CD4-positive, alpha-beta T cell treated with Interleukin-4 for 1 hour (primary cell): ENCODE measurements around the gene B3GNT5.

ENCODE experiments used
- DNase-seq, 2 donors: peaks; one replicate each; pipeline ENCODE4 v3.0.0-alpha.2; 2020 to 2022

Gene B3GNT5

DNA sequence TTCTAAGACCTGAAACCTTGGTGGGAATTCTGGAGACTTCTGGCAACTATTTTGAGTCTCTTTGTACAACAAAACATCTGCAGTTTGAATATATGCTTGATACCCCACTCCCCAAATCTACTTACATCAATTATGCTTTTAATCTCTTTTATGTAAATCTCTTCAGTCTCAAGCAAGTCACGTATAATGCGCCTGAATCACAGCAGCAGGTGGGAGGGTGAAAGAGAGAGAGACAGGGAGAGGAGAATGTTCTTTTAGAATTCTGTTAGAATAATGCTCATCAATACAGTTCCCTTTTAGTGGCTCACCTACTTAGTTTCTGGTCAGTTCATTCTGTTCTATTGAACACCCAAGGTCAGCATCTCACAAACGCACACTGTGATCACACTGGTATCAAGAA lies 22.2 kb upstream of the B3GNT5 start:
- no peak for DNase-seq

DNA sequence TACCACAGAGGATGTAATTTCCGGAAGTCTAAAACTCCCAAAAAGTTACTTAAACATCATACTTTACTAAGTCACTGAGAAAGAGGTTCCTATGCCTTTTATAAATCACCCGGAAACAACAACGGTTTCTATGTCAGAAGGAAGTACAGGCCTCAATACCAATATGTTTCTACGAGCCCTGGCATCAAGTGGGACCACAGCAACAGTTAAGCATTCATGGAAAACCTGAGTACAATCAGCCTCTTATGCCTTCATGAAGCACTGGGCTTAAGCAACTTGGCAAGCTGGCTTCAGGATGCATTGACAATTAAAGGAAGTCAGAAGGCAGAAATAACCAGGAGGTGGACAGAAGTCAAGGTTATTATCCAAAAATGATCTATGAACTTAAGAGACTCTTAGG lies 19.1 kb upstream of the B3GNT5 start:
- DNase-seq, result no peak

DNA sequence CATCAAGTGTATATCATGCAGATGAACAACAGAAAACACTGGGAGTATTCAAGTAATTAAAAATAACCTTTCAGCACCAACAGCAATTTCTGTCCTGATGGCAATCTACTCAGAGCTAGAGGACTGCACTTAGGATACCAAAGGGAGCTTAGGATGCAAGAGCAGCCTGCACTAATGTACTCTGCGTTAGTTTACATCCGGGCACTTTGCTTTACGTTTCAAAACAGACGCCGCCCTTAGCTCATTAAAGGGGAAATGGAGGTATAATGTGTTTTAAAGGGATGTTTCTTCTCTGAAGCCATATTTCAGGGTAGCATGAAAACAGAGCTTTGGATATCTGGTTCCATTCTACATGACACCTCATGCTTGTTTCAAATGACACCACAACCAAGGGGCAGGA lies 14.0 kb upstream of the B3GNT5 start:
- no peak for DNase-seq

DNA sequence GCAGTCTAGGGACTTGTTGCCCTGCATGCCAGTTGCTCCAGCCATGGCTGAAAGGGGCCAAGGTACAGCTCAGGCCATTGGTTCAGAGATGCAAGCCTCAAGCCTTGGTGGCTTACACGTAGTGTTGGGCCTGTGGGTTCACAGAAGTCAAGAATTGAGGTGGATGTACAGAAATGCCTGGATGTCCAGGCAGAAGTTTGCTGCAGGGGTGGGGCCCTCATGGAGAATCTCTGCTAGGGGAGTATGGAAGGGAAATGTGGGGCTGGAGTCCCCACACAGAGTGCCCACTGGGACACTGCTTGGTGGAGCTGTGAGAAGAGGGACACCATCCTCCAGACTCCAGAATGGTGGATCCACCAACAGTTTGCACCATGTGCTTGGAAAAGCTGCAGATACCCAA lies 10.6 kb upstream of the B3GNT5 start:
- no peak for DNase-seq

DNA sequence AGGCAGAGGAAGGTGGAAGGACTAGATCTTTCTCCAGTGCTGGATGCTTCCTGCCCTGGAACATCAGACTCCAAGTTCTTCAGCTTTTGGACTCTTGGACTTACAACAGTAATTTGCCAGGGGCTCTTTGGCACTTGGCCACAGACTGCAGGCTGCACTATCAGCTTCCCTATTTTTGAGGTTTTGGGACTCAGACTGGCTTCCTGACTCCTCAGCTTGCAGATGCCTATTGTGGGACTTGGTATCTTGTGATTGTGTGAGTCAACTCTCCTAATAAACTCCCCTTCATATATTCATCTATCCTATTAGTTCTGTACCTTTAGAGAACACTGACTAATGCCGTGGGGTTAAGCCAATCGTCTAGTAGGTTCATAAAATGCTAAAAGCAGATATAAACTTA lies 8.8 kb upstream of the B3GNT5 start:
- peak in 1 of 2 donors; percentile 69 for DNase-seq

DNA sequence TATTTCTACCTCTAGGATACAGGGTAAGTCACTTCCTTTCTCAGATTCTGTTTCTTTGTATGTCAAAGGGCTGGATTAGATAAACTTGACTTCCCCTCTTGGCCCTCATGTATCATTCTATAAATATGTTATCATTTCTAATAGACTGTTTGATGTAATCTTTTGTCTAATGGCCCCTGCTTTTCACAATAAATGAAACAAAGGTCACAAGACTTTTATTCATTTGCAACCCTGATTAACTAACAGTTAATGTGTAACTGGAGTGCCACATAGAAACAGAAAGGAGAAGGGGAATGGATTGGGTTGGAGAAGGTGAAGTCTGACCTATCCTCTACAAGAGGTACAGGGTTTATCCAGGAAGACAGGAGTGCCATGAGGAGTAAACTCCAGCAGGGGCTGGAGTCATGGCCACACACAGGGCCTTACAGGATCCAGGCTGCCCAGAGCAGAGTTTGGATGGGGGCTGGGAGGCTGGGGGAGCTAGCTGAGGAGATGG lies 8.0 kb upstream of the B3GNT5 start:
- no peak for DNase-seq

DNA sequence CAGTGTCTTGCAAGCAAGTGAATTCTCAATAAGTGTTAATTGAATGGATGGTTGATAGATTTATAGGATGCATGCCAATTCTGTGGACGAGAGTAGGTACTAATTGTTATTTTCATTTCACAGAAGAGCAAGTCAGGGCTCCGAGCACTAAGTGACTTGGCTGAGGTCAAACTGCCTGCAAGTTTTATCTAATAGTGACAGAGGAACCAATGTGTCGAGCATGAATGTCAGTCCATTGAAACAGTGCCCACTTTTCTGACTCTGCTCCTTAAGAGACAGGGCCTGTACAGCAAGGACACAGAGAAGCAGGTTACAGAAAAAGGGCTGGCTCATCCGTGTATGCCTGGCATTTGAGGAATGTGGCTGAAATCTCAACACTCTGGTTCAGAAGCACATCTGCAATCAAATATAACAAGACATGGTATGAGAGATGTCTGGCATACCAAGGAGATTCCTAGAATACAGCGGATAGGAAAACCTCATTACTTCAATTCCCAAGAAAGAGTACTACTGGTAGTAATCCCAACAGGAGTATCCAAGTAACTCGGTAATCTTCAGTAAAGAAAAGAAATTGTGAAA lies 6.0 kb upstream of the B3GNT5 start:
- no peak for DNase-seq

DNA sequence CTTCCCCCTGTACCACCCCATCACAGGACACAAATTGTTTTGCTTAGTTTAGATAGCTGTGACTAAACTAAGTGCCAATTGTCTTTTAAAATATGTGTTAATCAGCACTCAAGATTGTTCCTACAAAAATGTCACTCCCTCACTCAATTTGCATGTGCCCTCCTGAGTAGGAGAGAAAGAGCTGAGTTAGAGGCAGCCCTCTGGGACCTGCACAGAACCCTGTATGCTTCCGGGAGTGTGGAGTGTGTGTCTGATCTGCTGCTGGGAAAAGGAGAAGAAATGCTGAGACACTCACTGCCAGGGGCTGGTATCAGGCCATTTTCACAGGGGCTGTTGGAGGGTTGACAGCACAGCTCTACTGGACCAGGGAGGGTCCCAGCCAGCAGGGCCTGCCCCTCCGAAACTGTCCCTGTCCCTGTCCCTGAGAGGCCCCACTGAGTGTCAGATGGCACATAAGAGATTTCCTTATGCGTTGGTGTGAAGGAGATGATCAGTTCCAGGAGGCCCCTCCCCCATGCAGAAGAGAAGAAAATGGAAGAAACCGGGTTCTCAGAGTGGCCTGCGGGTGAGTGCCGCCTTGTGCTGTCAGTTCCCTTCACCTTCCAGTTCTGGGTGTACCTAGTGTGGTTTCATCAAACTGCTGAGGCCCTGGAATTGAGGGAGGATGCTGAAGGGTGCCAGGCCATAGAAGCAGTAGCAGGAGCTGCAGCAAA lies 3.9 kb upstream of the B3GNT5 start:
- DNase-seq, result no peak

DNA sequence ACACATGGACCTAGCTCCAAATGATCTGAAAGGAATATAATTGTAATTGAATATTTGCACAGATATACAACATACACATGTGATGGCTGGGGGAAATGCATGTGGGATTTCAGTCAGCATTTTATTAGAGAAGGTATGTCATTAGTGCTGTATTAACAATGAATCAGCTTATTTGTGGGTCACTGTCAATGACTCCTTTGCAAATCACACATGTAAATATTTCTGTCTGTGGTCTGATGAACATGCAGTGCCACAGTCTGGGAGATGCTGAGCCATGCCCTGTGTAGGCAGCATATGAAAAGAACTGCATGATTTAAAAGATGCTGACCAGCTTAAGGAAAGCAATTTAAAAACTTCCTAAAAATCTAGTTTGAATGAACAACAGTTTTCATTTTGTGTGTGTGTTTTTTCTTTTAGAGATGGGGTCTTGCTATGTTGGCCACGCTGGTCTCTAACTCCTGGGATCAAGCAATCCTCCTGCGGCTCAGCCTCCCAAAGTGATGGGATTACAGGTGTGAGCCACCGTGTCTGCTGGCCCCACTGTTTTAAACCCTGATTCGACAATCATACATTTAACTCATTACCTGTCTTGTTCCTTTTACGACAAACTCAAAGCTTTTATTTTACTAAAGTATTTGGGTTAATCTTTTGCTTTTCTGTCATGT lies 803 bp upstream of the B3GNT5 start:
- no peak for DNase-seq

DNA sequence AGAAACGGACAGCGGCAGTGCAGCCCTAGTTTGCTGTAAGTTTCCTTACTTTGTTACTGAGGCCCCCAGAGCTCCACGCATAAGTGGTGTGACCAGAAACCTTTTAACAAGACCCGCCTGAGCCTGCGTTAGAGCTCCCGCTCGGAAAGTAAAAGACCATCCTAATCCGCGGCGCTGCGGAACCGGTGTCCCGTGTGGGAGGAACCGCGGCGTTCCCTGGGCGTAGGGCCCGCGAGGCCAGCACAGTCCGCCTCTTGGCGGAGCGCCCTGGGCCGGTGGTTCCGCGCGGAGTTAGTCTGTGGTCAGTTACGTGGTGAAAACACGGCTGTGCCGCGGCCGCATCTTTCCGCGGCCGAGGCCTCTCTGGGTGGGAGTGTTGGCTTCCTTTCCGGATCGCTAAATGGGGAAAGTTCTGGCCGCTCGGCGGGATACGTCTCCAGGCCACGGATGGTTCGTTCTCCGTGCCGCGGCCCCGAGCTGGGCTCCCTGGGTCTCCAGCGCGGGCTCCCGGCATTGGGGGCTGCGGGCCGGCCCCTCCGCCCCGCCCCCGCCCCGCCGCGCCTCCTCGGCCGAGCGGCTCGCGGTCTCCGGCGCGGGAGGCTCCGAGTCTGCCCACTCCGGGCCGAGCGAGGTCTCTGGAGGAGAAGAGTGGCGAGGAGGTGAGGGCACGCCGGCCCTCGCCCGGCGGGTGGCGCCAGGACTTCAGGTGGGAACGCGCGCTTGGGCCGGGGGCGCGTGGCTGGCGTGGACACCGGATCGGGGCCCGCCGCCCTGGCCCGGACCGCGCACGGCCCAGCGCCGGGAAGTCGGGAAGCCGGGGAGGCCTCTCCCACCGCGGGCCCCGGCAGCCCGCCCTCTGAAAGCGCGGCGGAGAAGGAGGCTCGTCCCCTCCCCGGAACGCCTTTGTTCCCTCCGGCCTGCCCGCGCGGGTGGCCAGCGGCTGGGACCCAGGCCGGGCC lies 754 bp downstream of the B3GNT5 start:
- DNase-seq, result peak; percentile 22 to 43

DNA sequence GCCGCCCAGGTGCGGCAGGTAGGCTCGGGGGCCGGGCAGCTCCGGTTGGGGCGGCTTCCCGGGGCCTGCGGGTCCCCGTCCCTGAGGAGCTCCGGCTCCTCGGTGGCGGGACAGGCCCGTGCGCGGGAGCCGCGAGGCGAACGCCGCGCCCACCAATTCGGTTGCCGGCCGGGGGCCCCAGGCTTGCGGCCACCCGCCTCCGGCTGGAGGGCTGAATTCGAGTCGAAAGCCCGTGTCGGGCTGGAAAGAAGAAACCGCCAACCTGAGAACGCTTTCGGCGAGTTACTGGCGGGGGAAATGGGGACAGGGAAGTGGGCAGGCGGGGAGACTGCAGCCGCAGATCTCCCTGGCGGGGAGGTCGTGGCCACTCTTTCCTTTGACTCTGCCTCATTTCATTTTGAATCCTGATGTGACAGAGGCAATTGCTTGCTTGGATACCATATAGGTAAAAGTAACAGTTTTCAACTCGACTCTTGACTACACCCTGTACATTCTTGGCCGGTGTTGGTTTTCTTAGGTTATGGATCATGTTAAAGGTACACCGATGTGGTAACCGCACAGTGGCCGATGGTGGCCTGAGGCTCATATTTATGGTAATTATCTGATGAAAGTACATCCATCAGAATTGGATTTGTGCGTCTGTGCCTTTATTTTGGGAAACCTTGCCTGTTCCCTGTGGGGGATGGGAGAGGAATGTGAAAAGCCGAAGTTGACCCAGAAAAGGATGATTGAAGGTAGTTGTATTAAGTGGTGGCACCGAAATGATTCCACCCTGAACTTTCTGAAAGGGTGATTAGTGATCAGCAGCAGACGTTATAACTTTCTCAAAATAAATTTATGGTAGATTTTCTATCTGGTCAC lies 1.7 kb downstream of the B3GNT5 start:
- no peak for DNase-seq

DNA sequence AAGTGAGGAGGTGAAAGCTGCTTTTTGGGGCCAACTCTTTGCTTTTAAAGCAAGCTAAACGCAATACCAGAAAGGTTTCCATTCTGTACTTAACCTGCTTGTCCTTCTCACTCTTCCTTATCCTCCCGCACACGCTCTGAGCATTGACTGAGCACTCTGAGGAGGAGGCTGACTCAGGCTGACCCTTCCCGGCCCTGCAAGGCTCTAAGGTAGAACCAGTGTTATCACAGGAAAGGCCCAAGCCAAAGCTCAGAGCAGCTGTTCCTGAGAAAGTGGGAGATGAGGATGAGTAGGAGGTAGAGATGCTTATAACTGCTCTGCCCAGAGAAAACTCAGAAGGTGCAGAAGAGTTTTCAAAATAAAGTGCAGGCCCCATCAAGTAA lies 2.3 kb downstream of the B3GNT5 start:
- no peak for DNase-seq

DNA sequence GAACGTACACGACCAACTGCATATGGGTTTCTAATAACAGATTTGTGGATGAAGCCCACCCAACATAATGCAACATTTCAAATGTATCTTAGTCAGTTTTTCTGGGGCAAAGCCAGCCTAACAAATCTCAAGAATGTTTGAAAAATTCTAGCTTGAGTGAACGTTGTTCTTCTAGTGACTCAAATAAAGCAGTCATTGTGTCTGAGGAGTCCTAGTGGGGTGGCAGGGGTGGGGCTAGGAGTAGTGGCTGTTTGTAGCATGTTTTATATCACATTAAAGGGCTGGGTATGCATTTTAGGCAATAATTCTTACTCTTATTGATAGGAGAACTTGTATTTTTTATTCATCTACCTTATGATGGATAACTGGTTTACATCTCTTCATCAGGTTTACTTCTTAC lies 6.0 kb downstream of the B3GNT5 start:
- no peak for DNase-seq

DNA sequence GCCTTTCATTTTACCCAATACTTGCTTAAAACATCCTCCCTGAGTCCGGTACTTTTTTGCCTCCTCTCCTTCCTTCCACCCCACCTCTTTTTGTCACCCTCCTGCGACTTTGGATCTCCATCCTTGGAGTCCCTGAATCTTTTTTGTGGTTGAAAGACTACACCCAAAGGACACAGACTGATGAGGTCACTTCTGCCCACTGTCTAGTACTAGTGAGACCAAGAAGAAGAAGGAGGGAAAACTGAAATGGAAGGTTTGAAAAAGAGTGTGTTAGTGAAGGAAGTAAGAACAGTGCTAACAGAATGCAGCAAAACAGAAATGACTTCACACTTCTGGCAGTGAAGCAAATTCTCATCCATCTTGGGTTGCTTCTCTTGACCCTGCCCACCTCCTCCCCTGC lies 6.6 kb downstream of the B3GNT5 start:
- no peak for DNase-seq

DNA sequence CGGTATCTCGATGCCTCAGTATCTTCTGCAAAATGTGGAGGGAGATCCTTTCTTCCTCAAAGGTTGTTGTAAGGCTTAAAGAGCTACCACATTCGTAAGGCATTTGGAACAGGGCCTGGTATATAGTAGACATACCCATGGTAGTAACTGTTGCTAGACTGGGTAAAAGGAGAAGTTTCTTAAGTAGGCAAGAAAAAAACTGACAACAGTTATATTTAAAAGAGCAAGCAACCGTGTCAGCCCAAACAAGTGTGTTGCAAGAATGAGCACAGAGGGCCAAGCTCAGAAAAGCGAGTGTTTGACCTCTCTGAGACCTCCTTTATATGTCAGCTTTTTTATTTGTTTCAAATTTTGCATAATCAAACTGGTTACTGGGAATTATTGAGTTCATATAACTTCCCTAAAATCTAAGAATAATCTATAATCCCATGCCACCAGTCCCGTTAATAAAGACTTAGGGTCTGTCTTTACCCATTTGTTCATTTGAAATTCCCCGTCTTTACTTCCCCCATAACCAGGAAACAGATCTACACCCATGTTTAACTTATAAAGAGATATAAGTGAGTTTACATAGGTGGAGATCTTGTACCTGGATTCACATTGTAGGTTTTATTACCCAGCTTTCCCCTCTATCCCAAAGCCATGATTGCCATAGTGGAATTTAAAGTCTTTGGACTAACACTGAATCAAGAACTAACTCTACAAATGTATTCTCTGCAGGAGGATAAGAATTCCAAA lies 7.3 kb downstream of the B3GNT5 start:
- DNase-seq, result peak; percentile 13 to 42

DNA sequence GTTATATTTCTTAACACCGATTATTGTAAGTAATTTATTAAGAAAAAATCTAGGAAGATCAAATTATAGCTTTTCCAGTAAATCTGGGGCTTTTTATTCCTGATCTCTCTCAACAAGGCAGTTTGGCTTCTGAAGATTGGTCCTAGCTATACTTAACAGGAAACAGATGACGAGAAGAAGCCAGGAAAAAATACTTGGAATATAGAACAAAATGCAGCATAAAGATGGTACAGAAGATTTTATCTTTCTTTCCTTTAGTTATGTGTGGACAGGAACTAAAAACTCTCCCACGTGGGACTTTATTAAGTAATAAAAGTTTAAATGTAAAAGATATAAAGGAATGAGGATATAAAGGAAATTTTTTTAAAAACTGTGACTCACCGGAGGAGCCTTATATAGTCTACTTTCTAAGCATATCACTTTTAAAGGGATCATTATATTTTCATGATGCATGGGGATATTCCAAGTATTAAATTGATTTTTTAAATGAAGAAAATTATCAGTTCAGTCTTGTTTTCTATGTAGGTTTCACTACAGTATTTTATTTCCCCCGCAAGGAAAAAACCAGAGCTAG lies 8.2 kb downstream of the B3GNT5 start:
- no peak for DNase-seq

DNA sequence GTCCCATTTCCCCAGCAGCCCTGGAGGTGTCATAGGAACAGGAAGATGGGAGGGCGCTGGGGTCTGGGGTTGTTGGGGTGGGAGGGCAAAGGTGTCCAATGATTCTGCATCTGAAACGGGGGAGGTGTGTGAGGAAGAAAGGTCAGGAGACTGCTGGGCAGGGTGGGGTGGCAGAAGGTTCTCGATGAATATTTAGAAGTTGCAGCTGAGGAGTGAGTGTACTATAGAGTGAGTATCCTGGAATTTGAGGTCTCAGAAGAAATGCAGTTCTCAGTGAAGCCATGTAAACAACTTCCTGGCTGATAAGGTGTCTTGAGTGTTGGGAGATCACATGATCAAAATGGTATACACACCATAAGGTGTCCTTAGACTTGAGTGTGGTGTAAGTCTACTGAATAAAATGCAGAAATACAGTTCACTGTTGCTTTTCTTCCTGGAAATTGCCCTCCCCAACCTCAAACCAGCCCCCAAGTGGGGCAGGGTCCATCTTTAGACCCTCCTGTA lies 9.9 kb downstream of the B3GNT5 start:
- DNase-seq, result no peak

DNA sequence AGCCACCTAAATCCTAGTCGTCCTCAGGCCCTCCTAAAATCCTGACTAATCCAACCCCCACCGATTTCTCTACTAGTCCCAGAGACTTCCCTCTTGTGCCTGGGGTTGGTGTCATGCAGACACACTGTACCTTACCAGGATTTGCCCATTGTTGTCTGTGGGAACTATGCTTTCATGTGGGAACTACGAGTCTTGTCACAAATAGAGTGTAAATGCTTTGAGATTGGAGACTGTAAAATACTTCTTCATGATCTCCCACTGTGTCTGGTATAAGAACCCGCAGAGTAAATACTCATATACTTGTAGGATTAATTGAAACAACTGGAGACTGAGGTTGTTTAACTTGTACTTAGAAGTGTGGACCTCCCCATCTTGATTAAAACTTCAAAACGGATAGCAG lies 11.2 kb downstream of the B3GNT5 start:
- DNase-seq, result no peak

DNA sequence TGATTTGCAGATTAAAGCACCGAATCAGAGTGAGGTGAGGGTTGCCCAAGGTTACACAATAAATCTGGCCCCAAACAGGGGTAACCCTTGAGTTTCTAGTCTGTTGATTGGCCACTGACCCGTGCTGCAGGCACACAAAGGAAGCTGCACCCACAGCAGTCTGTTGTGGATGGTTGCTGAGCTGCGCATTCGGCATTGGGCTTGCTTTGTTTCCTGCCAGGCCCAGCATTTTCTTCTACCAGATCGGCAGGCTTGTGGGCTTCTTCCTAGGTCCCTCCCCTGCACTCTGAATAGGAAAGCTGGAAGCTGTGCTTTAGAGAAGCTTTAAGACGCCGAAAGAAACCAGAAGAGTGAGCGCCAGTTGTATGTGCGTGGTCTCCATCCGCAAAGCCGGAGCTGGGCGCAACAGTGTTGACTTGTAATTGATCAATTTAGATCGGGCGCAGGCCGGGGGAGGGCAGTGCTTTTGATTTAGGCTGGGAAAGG lies 12.1 kb downstream of the B3GNT5 start:
- DNase-seq, result peak in 1 of 2 donors; percentile 35

DNA sequence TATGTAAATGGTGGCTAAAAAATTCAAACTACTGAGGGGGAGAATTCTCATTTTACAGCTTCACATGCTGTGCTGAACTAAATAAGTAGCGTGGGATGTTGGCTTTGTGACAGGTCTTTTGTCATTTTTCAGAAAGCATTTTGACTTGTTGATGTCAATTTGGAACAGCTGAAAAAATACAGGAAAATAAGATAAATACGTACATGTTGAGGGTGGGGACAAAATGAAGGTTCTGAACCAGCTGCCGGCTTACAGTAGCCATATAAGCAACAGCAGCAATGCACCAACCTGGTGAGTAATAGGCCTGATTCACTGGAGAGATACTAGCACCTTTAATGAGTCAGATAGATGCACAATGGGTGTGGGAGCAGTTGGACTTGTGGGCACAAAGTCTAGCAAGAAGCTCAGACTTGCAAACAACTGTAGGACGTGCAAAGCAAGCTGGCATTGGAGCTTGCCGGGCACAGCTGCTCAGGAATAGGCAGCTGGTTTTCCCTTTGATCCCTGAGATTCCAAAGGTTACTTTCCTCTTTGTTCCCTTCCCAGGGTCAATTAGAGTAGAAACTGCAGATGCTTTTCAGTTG lies 12.9 kb downstream of the B3GNT5 start:
- no peak for DNase-seq
